ENCODE measurements around the gene TSPAN4. TPM values are rescaled to one million over a fixed set of nuclear protein-coding genes. Genes with fewer than 3 reads are reported as not detected.

The TSPAN4 gene
- total and polyA plus RNA-seq, 2 of the 13 experiments (the other 11 are each of a cell fraction or from before 2014, with no cell fraction given): 31.7 to 68.3 TPM

GRCh38 chr11:841981-842369 lies 677 bp upstream of the TSPAN4 start (continued):
- no peak for TF ChIP-seq ZBTB10 (CRISPR knock-in tag; IDR thresholded peaks at IDR 0.05; ENCODE audit: borderline replicate concordance)
- TF ChIP-seq PCBP2 (optimal IDR thresholded peaks at IDR 0.05; ENCODE audit: low read depth, low read length, poor library complexity, severe bottlenecking): no peak
- 0 out of 2 replicates have a peak, but pooled peaks have one; percentile 12 for TF ChIP-seq ZFAT (CRISPR knock-in tag; conservative IDR thresholded peaks at IDR 0.05)
- peak; percentile 62; the same call in 1 of the 2 replicates for TF ChIP-seq MLXIP (CRISPR knock-in tag; IDR thresholded peaks at IDR 0.05; ENCODE audit: borderline replicate concordance)
- TF ChIP-seq ZNF430 (CRISPR knock-in tag; IDR thresholded peaks at IDR 0.05): 0 out of 2 replicates have a peak, but pooled peaks have one; percentile 33
- TF ChIP-seq HNF1A (IDR thresholded peaks at IDR 0.05; ENCODE audit: low read depth): no peak
- 0 out of 2 replicates have a peak, but pooled peaks have one; percentile 2 for TF ChIP-seq HNF1A (CRISPR knock-in tag; IDR thresholded peaks at IDR 0.05; ENCODE audit: borderline replicate concordance)
- TF ChIP-seq HINFP (CRISPR knock-in tag; IDR thresholded peaks at IDR 0.05; ENCODE audit: low read depth): peak; percentile 6; the same call in 1 of the 2 replicates
- 0 out of 2 replicates have a peak, but pooled peaks have one; percentile 26 for TF ChIP-seq E2F2 (CRISPR knock-in tag; IDR thresholded peaks at IDR 0.05; ENCODE audit: borderline replicate concordance)
